ENCODE measurements around the gene EDA.

- TF ChIP-seq CTCF (IDR thresholded peaks at IDR 0.05): no peak
- TF ChIP-seq EZH2 (IDR thresholded peaks at IDR 0.05): no peak
Measured at GRCh38 chrX:70049925-70050324, 434.0 kb downstream of the EDA start, which contains the start of gene AWAT2.
